T-cell (primary cell): ENCODE measurements around the gene HSPB1. TPM values are rescaled to one million over a fixed set of nuclear protein-coding genes. Genes with fewer than 3 reads are reported as not detected.

Experiments
- ATAC-seq, 4 experiments: fragments of 200-7000 bp in 3 of 4; fragments of 150-1000 bp in 1 of 4; cut with Tn5 transposase; replicated peaks in 1 of 4; 1 replicate in 3 of 4; 2 replicates in 1 of 4; pipeline ENCODE4 v1.10.0; 2021; ENCODE audit warnings: moderate library complexity in 3 of 4, mild to moderate bottlenecking in 2 of 4, moderate number of reproducible peaks in 1 of 4
- CTCF ChIA-PET, 2 donors: fragments of 300-600 bp; sonication (Branson Sonifier 250); formaldehyde crosslinking; loops; one replicate each; lab custom pipeline; 2022; ENCODE audit warnings: antibody characterized with exemption in 2 of 2; lab: Charles Lee
- POLR2A ChIA-PET, 2 donors: fragments of 300-600 bp; sonication (Branson Sonifier 250); formaldehyde crosslinking; loops; one replicate each; lab custom pipeline; 2022; ENCODE audit warnings: antibody characterized with exemption in 2 of 2; lab: Charles Lee
- DNase-seq, 35 experiments: peaks; one replicate each; pipeline versions ENCODE4 v3.0.0 to v3.0.0-alpha.2; 2013 to 2023
- H3K27ac ChIP-seq: one replicate; pipeline ENCODE4 v1.5.1; 2013; ENCODE audit warnings: low read length
- H3K27me3 ChIP-seq, 2 experiments: replicated peaks in 1 of 2; 1 replicate in 1 of 2; 2 replicates in 1 of 2; pipeline versions ENCODE4 v1.6.1 to v1.7.0; 2013; ENCODE audit warnings: low read length in 1 of 2, mixed read lengths in 1 of 2; ENCODE audit not compliant: control insufficient read depth in 2 of 2, insufficient read depth in 2 of 2; ENCODE audit errors: extremely low read depth in 1 of 2
- H3K36me3 ChIP-seq, 2 donors: 1 replicate in 1 of 2; 2 replicates in 1 of 2; pipeline versions ENCODE4 v1.6.1 to v1.7.0; 2013; ENCODE audit warnings: low read length in 1 of 2; ENCODE audit not compliant: control insufficient read depth in 2 of 2, insufficient read depth in 1 of 2; ENCODE audit errors: extremely low read depth in 1 of 2
- H3K4me1 ChIP-seq, 2 experiments: 1 replicate in 1 of 2; 2 replicates in 1 of 2; pipeline versions ENCODE4 v1.6.1 to v1.7.0; 2013; ENCODE audit warnings: low read length in 2 of 2, mixed read lengths in 1 of 2; ENCODE audit not compliant: insufficient read depth in 2 of 2, control insufficient read depth in 1 of 2; ENCODE audit errors: extremely low read depth in 1 of 2
- H3K4me3 ChIP-seq, 2 donors: 1 replicate in 1 of 2; 2 replicates in 1 of 2; pipeline versions ENCODE4 v1.5.1 to v1.7.0; 2013; ENCODE audit warnings: mild to moderate bottlenecking in 2 of 2, low read length in 1 of 2, moderate library complexity in 1 of 2; ENCODE audit not compliant: control insufficient read depth in 1 of 2; ENCODE audit errors: extremely low read depth in 1 of 2
- H3K9me3 ChIP-seq: 2 replicates; pipeline ENCODE4 v1.7.0; 2013
- H3K27ac Mint-ChIP-seq, 2 donors: one replicate each; pipeline ENCODE4 v1.8.0; 2020 to 2021; ENCODE audit warnings: mild to moderate bottlenecking in 2 of 2, mixed read lengths in 2 of 2
- H3K27me3 Mint-ChIP-seq, 2 donors: one replicate each; pipeline ENCODE4 v1.8.0; 2021 to 2022; ENCODE audit warnings: mixed read lengths in 2 of 2
- H3K36me3 Mint-ChIP-seq: one replicate; pipeline ENCODE4 v1.8.0; 2021; ENCODE audit warnings: mixed read lengths
- H3K4me1 Mint-ChIP-seq, 3 donors: one replicate each; pipeline ENCODE4 v1.8.0; 2020 to 2022; ENCODE audit warnings: mixed read lengths in 3 of 3, mild to moderate bottlenecking in 1 of 3
- H3K4me3 Mint-ChIP-seq, 3 donors: one replicate each; pipeline ENCODE4 v1.8.0; 2020 to 2022; ENCODE audit warnings: mild to moderate bottlenecking in 3 of 3, mixed read lengths in 3 of 3, moderate library complexity in 3 of 3
- H3K9me3 Mint-ChIP-seq, 3 donors: one replicate each; pipeline ENCODE4 v1.8.0; 2020 to 2022; ENCODE audit warnings: mixed read lengths in 3 of 3
- WGBS: methylation state at CpG from one replicate; pipeline ENCODE4 v1.1.5; 2013; ENCODE audit warnings: missing lambda C conversion rate; ENCODE audit not compliant: insufficient coverage; 5-methylcytosine and 5-hydroxymethylcytosine counted together
- total RNA-seq, 35 experiments: library from RNA in 6 of 35; stranded (reverse) in 6 of 35; fragments of 120-200 nt in 1 of 35; gene quantifications; one replicate each; pipeline versions ENCODE4 v1.2.1 to v1.2.4 and lab custom pipeline; 2013 to 2026

Gene HSPB1
- total RNA-seq, 5 donors from 2014 or later (not counting 1 experiment from before 2014, with no cell fraction given), result 38.1 to 43.6 (median 40.1) TPM

DNA sequence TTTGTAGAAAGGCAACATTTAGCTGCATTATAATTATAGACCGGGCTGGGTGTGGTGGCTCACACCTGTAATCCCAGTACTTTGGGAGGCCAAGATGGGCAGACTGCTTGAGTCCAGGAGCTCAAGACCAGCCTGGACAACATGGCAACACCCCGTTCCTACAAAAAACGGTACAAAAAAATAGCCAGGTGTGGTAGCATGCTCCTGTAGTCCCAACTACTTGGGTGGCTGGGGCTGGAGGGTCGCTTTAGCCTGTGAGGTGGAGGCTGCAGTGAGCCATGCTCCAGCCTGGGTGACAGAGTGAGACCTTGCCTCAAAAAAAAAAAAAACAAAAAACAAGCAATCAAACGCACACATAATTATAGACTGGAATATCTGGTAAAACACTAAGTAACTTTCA lies 51.3 kb downstream of the HSPB1 start:
- ChIA-PET CTCF (no interaction called here), POLR2A (no interaction called here)
- H3K27me3 ChIP-seq, result no peaks in the 10 kb centered on the region
- DNase-seq (no peak), ATAC-seq (no peak)
- H3K4me1 ChIP-seq, result peaks cover 15 to 28% of the 10 kb centered on the region in 2 experiments
- 89% methylated on average over 1 of the region's 5 CpGs for WGBS
- H3K27ac Mint-ChIP-seq, result no peak overlapping the region
- no peak overlapping the region for H3K4me3 Mint-ChIP-seq
- no peak overlapping the region for H3K27ac ChIP-seq
- peaks cover 38% of the 10 kb centered on the region for H3K36me3 Mint-ChIP-seq
- H3K4me1 Mint-ChIP-seq, result peaks cover 68 to 75% (median 70%) of the 10 kb centered on the region in 3 donors
- H3K9me3 Mint-ChIP-seq, result no peaks in the 10 kb centered on the region
- H3K27me3 Mint-ChIP-seq, result no peaks in the 10 kb centered on the region
- no peaks in the 10 kb centered on the region for H3K9me3 ChIP-seq
- peaks cover 0 to 27% of the 10 kb centered on the region in 2 donors for H3K36me3 ChIP-seq
- no peak overlapping the region for H3K4me3 ChIP-seq

Other genes with a start within 250 kb of the HSPB1 start
- not detected for gene SRRM3, start 100.8 kb upstream of the HSPB1 start, total RNA-seq
- gene YWHAG, start 56.3 kb downstream of the HSPB1 start, total RNA-seq, result 10 to 100 TPM; 25.1 to 46.8 (median 41.7) TPM
- under 1 TPM in 3 of 5 donors, not detected in 2; 0.20 to 0.76 (median 0.28) TPM for gene SSC4D, start 107.0 kb downstream of the HSPB1 start, total RNA-seq
- gene ZP3, start 122.3 kb downstream of the HSPB1 start, total RNA-seq, result 1 to 10 TPM; 1.7 to 7.0 (median 5.9) TPM
- gene DTX2, start 159.0 kb downstream of the HSPB1 start, total RNA-seq, result 10 to 100 TPM; 29.0 to 56.6 (median 42.3) TPM
- 10 to 100 TPM in 1 of 5 donors, 1 to 10 TPM in 4; 4.6 to 10.6 (median 6.1) TPM for gene UPK3B, start 207.9 kb downstream of the HSPB1 start, total RNA-seq
- gene SPDYE16, start 240.6 kb downstream of the HSPB1 start, total RNA-seq, result under 1 TPM; 0.33 to 0.96 (median 0.73) TPM